ENCODE results near the gene NFIB.

GRCh38 chr9:14054096-14054495 lies 259.8 kb downstream of the NFIB start:
- TF ChIP-seq CTCF (IDR thresholded peaks at IDR 0.05): no peak
- TF ChIP-seq ZFX (IDR thresholded peaks at IDR 0.05; ENCODE audit: borderline replicate concordance): no peak

Data from 22Rv1 (cell line).